ENCODE results near the gene AK3. TPM values are rescaled to one million over a fixed set of nuclear protein-coding genes. Genes with fewer than 3 reads are reported as not detected.

AK3 gene
- total and polyA plus RNA-seq, 2 donors (not counting 3 experiments of a cell fraction or from before 2014, with no cell fraction given), result 20.6 to 42.3 TPM

DNA sequence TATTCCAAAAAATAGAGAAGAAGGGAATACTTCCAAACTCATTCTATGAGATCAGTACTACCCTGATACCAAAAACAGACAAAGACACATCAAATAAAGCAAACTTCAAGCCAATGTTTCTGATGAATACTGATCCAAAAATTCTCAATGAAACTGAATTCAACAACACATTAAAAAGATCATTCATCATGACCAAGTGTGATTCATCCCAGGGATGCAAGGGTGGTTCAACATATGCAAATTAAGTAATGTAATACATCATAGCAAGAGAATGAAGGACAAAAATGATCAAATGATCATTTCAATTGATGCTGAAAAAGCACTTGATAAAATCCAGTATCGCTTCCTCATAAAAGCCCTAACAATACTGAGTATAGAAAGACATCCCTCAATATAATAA, 46.9 kb upstream of the AK3 start:
- dilution Hi-C loops (cut with MboI; ENCODE audit: extremely low pct_ligation_motif_present, low sequenced_read_pairs) (no loop called here), intact Hi-C loops (cut with micrococcal nuclease) (no loop called here)
- ChIA-PET CTCF (no interaction called here), POLR2A (no interaction called here)
- peaks cover 0 to 3% of the 10 kb centered on the region in 2 experiments for H3K27me3 ChIP-seq (ENCODE audit: control insufficient read depth in 2 of 2, insufficient read depth in 2 of 2, low read length in 2 of 2)
- DNase-seq (ENCODE audit: low read depth, low spot score), result no peak
- no peak overlapping the region for H3K27ac ChIP-seq (ENCODE audit: insufficient read depth, low read depth, low read length)
- H3K9me3 ChIP-seq (replicated peaks; ENCODE audit: control insufficient read depth, insufficient read depth, low read length), result no peaks in the 10 kb centered on the region
- H3K36me3 ChIP-seq (ENCODE audit: control insufficient read depth in 2 of 2, extremely low read depth in 1 of 2, insufficient read depth in 2 of 2, low read length in 2 of 2), result no peaks in the 10 kb centered on the region
- no peak for TF ChIP-seq FOS (IDR thresholded peaks at IDR 0.05; ENCODE audit: borderline replicate concordance, insufficient read depth, low read length)
- no peak for TF ChIP-seq GATA2 (IDR thresholded peaks at IDR 0.05; ENCODE audit: insufficient read depth, insufficient read length, low read depth, low read length)
- no peak for TF ChIP-seq EZH2 (IDR thresholded peaks at IDR 0.05; ENCODE audit: borderline replicate concordance, low read depth, low read length, severe bottlenecking)
- no peak for TF ChIP-seq POLR2AphosphoS5 (IDR thresholded peaks at IDR 0.05; ENCODE audit: insufficient read depth, low read depth, low read length)
- no peak for TF ChIP-seq JUN (IDR thresholded peaks at IDR 0.05; ENCODE audit: borderline replicate concordance, insufficient read depth, insufficient read length, low read depth)
- TF ChIP-seq, protein P1, sequence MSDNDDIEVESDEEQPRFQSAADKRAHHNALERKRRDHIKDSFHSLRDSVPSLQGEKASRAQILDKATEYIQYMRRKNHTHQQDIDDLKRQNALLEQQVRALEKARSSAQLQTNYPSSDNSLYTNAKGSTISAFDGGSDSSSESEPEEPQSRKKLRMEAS (IDR thresholded peaks at IDR 0.05; ENCODE audit: insufficient read depth, insufficient read length), result no peak
- no peak for TF ChIP-seq POLR2A (IDR thresholded peaks at IDR 0.05; ENCODE audit: low read depth, low read length)
- TF ChIP-seq MYC (IDR thresholded peaks at IDR 0.05; ENCODE audit: low read depth, low read length), result no peak
- no peaks in the 10 kb centered on the region for H3K79me2 ChIP-seq (ENCODE audit: control insufficient read depth, insufficient read depth, low read length)
- no peak overlapping the region for H3K4me2 ChIP-seq (ENCODE audit: insufficient read depth, low read length)
- no peak overlapping the region for H3K4me3 ChIP-seq (replicated peaks in 1 of 3; ENCODE audit: insufficient read depth in 1 of 3, low read depth in 1 of 3, low read length in 3 of 3)
- no TSS peak for BruUV-seq (replicated peaks)
- no peaks in the 10 kb centered on the region for H3K9me1 ChIP-seq (replicated peaks; ENCODE audit: control insufficient read depth, extremely low read depth, insufficient read depth, low read length)
- H3K9ac ChIP-seq (replicated peaks; ENCODE audit: extremely low read depth, insufficient read depth, low read length), result no peak overlapping the region
- H4K20me1 ChIP-seq (replicated peaks; ENCODE audit: control insufficient read depth, extremely low read depth, insufficient read depth, low read length), result no peaks in the 10 kb centered on the region
- no peak overlapping the region for H2AFZ ChIP-seq (ENCODE audit: low read depth, low read length)
- peaks cover 6% of the 10 kb centered on the region for H3K4me1 ChIP-seq (ENCODE audit: control insufficient read depth, extremely low read depth, insufficient read depth, low read length)
- FAIRE-seq, result no peak

DNA sequence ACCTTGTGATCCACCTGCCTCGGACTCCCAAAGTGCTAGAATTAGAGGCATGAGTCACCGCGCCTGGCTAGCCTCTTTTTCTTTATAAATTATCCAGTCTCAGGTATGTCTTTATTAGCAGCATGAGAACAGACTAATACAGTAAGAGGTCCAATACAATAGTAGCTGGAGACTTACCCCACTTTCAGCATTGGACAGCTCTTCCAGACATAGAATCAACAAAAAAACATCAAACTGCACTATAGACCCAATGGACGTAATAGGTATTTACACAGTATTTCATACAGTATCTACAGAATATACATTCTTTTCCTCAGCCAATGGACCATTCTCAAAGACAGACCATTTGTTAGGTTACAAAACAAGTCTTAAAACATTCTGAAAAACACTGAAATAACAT, 45.6 kb upstream of the AK3 start:
- intact Hi-C loops (cut with micrococcal nuclease), result no loop called here
- Histone ChIP-seq H3K79me2 (ENCODE audit: control insufficient read depth, insufficient read depth, low read length) (no peaks in the 10 kb centered on the region), H3K27ac (ENCODE audit: insufficient read depth, low read depth, low read length) (no peak overlapping the region), H3K4me2 (ENCODE audit: insufficient read depth, low read length) (no peak overlapping the region), H3K9me3 (replicated peaks; ENCODE audit: control insufficient read depth, insufficient read depth, low read length) (no peaks in the 10 kb centered on the region), H3K9me1 (replicated peaks; ENCODE audit: control insufficient read depth, extremely low read depth, insufficient read depth, low read length) (no peaks in the 10 kb centered on the region), H4K20me1 (replicated peaks; ENCODE audit: control insufficient read depth, extremely low read depth, insufficient read depth, low read length) (no peaks in the 10 kb centered on the region), H2AFZ (ENCODE audit: low read depth, low read length) (no peak overlapping the region), H3K4me1 (ENCODE audit: control insufficient read depth, extremely low read depth, insufficient read depth, low read length) (no peaks in the 10 kb centered on the region), H3K9ac (replicated peaks; ENCODE audit: extremely low read depth, insufficient read depth, low read length) (no peak overlapping the region), H3K36me3 (ENCODE audit: control insufficient read depth in 2 of 2, extremely low read depth in 1 of 2, insufficient read depth in 2 of 2, low read length in 2 of 2) (no peaks in the 10 kb centered on the region), H3K4me3 (replicated peaks in 1 of 3; ENCODE audit: insufficient read depth in 1 of 3, low read depth in 1 of 3, low read length in 3 of 3) (no peak overlapping the region), H3K27me3 (ENCODE audit: control insufficient read depth in 2 of 2, insufficient read depth in 2 of 2, low read length in 2 of 2) (peaks cover 0 to 3% of the 10 kb centered on the region in 2 experiments)
- CTCF ChIA-PET, result interaction anchor here (0.9 to 1.2 kb wide), 4 partner anchors 10 to 260 kb away, joined by 3 to 4 read pairs (median 3); no protein-coding TSS in a partner anchor
- FAIRE-seq (no peak), DNase-seq (ENCODE audit: low read depth, low spot score) (no peak)
- dilution Hi-C loops (cut with MboI; ENCODE audit: extremely low pct_ligation_motif_present, low sequenced_read_pairs), result no loop called here
- no TSS peak for BruUV-seq (replicated peaks)
- POLR2A ChIA-PET, result no interaction called here
- TF ChIP-seq JUN (IDR thresholded peaks at IDR 0.05; ENCODE audit: borderline replicate concordance, insufficient read depth, insufficient read length, low read depth) (no peak), POLR2A (IDR thresholded peaks at IDR 0.05; ENCODE audit: low read depth, low read length) (no peak), POLR2AphosphoS5 (IDR thresholded peaks at IDR 0.05; ENCODE audit: insufficient read depth, low read depth, low read length) (no peak), EZH2 (IDR thresholded peaks at IDR 0.05; ENCODE audit: borderline replicate concordance, low read depth, low read length, severe bottlenecking) (no peak), GATA2 (IDR thresholded peaks at IDR 0.05; ENCODE audit: insufficient read depth, insufficient read length, low read depth, low read length) (no peak), FOS (IDR thresholded peaks at IDR 0.05; ENCODE audit: borderline replicate concordance, insufficient read depth, low read length) (no peak)
- TF ChIP-seq, protein P2, sequence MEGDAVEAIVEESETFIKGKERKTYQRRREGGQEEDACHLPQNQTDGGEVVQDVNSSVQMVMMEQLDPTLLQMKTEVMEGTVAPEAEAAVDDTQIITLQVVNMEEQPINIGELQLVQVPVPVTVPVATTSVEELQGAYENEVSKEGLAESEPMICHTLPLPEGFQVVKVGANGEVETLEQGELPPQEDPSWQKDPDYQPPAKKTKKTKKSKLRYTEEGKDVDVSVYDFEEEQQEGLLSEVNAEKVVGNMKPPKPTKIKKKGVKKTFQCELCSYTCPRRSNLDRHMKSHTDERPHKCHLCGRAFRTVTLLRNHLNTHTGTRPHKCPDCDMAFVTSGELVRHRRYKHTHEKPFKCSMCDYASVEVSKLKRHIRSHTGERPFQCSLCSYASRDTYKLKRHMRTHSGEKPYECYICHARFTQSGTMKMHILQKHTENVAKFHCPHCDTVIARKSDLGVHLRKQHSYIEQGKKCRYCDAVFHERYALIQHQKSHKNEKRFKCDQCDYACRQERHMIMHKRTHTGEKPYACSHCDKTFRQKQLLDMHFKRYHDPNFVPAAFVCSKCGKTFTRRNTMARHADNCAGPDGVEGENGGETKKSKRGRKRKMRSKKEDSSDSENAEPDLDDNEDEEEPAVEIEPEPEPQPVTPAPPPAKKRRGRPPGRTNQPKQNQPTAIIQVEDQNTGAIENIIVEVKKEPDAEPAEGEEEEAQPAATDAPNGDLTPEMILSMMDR (IDR thresholded peaks at IDR 0.05; ENCODE audit: extremely low read depth in 1 of 2, insufficient read depth in 1 of 2, low read depth in 1 of 2, low read length in 2 of 2), result no peak
- TF ChIP-seq, protein P1 (IDR thresholded peaks at IDR 0.05; ENCODE audit: insufficient read depth, insufficient read length), result no peak
